Activated CD4-positive, alpha-beta T cell treated with anti-CD3 and anti-CD28 coated beads, Interleukin-2, amount 50 U/mL, for 24 hours (primary cell): ENCODE measurements around the gene GALNT17.

Source experiments
- DNase-seq, 2 donors: peaks; one replicate each; pipeline ENCODE4 v3.0.0-alpha.2; 2020; ENCODE audit warnings: low read depth in 1 of 2, low spot score in 1 of 2

The GALNT17 gene

DNA sequence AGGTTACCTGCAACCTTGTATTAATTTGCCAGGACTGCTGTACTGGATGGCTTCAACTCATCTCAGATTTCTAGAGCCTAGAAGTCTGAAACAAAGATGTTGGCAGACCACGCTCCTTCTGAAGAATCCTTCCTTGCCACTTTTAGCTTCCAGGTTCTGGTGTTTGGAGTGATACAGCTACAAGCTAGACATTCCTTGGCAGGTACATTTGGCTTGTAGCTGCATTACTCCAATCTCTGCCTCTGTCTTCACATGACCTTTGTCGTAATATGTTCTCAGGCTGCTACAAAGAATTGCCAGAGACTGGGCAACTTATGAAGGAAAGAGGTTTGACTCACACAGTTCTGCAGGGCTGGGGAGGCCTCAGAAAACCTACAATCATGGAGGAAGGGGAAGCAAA lies 146.3 kb downstream of the GALNT17 start:
- no peak for DNase-seq

DNA sequence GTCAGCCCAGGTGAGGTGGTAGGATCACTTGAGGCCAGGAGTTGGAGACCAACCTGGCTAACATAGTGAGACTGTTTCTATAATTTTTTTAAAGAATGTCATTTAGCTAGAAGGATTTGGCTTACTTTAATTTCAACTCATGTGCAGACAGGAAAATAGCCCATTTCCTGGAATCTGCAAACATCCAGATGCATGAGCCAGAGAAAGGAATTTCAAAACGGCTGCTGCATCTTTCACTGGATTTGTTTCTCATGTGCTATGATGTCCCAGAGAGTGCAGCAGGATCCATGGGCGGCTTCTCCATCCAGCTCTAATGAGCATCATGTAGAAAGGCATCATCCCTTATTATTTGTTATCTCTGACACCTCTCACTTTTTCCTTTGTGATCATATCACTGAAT lies 149.3 kb downstream of the GALNT17 start:
- DNase-seq: no peak

DNA sequence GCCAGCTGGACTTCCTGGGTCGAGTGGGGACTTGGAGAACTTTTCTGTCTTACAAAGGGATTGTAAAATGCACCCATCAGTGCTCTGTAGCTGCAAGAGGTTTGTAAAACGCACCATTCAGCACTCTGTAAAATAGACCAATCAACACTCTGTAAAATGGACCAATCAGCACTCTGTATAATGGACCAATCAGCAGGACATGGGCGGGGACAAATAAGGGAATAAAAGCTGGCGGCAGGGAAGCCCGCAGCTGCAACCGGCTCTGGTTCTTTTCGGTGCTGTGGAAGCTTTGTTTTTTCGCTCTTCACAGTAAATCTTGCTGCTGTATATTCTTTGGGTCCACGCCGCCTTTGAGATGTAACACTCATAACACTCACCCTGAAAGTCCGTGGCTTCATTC lies 151.9 kb downstream of the GALNT17 start:
- no peak for DNase-seq

DNA sequence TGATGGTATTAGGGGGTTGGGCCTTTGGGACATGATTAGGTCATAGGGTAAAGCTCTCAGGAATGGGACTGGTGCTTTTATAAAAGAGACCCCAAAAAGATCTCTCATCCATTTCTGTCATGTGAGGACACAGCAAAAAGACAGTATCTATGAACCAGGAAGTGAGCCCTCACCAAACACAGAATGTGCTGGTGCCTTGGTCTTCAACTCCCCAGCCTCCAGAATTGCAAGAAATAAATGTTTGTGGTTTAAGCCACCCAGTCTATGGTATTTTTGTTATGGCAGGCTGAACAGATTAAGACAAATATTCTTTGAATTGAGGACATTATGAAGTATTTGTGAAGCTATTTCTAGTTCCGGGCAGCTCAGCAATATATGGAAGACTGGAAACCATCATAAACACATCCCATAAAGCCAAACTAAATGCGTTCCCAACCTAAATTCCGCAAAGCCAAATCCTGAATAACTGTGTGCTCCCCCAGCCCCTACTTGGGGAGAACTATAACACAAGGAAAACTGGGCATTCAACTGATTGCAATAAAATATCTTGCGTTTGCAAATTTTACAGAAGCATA lies 153.7 kb downstream of the GALNT17 start:
- DNase-seq: no peak

DNA sequence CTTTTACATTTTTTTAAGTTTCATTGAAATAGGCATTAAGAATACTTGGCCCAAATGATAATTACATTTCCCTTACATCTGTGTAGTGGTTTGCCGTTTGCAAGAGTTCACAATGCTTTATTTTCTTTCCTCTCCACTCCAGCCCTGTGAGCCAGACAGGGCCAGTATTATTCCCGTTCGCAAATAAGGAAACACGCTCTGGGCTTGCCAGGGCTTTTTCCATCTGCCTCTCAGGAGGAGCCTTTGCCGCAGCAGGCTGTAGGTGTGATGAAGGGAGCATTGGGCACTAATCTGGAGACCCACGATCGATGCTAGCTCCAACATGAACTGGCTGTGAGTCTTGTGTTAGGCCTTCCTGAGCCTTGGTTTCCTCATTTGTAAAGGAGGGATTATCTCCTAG lies 154.4 kb downstream of the GALNT17 start:
- no peak for DNase-seq

DNA sequence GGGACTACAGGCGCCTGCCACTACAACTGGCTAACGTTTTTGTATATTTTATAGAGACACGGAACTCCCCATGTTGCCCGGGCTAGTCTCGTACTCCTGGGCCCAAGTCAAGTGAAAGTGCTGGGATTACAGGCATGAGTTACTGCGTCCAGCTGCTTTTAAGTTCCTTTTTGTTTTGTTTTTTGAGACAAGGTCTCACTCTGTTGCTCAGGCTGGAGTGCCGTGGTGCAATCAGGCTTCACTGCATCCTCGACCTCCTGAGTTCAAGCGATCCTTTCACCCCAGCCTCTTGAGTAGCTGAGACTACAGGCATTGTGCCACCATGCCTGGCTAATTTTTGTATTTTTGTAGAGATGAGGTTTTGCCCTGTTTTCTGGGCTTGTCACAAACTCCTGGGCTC lies 155.0 kb downstream of the GALNT17 start:
- no peak for DNase-seq

DNA sequence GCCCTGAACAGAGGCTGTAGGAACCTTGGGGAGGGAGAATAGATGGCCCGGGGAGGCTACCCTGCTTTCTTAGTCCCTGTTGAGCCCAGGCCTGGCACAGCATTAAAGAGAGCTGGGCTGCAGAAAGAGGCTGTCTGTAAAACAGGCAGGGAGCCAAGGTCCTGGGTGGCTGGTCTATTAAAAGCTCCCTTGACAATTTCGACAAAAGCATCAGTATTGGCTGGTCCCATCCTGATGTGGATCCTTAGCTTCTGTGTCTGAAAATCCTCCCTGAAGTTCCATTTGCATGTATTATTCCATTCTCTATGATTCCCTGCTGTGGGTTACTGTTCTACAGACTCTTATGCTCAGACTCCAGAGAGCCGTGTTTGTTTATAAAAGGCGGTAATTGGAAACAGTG lies 158.5 kb downstream of the GALNT17 start:
- no peak for DNase-seq

DNA sequence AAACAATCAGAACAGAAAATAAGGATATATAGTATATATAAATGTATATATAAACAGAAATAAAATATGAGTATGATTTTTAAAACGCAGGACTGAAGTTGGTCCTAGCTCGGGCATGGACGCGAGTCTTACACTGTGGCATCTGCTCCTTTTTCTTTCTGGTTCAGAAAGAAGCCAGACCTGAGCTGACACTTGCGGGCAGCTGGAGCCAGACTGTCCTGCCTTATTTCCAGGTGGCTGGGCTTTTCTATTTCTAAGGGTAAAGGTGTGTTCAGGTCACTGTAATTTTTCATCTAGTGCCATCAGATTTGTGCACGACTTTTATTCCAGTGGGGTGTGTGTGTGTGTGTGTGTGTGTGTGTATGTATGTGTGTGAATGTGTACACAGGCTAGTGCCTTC lies 166.4 kb downstream of the GALNT17 start:
- DNase-seq: no peak

DNA sequence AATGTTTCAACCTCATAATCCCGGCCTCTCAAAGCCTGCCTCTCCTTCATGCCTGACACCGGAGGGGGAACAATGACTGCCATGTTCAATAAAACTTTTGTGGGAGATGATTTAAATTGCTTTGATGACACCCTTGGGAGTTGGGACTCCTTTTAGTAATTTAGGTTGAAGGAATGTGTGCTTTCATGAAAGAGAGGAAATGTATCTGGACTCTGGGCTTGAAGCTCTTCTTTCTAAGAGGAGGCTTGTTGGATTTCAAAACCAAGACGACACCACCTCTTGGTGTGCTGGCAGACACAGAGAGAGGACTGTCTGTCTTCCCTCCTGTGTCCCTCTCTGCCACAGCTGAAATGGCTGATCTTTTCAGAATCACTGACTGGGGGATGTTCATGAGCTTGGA lies 168.1 kb downstream of the GALNT17 start:
- DNase-seq: no peak

DNA sequence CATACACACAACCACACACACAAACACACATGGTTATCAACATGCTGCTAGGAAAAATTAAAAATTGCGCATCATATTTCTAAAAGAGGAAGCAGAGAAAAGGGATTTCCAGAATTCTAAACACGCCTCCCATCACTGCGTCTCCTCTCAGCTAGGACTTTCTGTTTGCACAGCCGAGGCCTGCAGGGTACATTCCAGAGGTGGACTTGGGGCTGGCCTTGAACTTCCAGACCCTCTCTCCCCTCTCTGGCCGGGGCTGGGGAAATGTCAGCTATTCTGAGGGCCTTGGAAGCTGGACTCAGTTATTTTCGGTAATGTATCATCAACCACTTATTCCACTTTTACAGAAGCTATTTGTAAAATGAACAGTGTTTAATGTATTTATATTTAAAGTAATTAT lies 168.7 kb downstream of the GALNT17 start:
- DNase-seq: no peak

DNA sequence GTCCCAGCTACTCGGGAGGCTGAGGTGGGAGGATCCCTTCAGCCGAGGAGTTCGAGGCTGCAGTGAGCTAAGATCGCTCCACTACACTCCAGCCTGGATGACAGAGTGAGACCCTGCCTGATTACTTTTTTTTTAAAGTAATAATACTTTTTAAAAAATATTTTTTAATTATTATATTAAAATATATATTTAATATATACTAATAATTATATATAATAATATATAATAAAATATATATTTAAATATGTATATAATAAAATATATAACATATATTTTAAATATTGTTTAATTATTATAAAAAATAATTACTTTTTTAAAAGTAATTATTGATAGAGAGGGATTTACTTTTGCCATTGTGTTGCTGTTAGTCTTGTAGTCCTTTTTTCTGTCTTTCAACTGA lies 169.2 kb downstream of the GALNT17 start:
- DNase-seq: no peak

DNA sequence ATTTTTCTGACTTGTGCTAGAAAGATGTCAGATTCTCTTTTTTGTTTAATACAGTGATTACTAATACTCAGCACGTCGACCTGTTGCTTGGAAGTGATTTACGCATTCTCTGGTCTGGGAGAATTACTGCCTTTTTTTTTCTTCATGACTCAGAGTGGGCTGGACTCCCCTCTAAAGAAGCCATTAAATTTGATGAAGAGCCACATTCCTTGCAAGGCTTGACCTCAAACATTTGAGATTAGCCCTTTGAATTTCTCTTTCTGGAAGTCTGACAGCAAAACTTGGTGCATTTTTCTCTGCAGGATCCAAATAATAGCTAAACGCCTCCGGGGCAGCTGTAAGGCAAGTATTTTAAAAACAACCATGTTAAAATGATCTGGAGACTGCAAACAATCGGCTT lies 171.6 kb downstream of the GALNT17 start:
- no peak for DNase-seq

DNA sequence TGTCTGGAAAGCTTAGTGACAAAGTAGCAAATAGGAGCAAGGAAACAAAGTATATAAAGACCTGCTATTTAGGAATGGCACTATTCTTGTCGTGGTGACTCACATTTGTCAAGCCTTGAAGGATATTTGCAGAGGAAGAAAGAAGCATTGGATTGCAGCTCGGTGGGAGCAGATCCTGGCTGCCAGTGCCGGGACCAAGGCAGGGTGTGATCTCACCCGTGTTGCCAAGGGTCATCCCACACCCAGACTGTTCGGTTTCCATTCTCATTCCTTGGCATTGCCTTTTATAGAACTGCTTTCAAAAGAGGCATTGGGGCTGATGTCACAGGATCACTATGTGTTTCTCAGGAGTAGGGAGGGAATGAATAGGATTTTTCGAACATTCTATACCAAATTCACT lies 176.2 kb downstream of the GALNT17 start:
- no peak for DNase-seq

DNA sequence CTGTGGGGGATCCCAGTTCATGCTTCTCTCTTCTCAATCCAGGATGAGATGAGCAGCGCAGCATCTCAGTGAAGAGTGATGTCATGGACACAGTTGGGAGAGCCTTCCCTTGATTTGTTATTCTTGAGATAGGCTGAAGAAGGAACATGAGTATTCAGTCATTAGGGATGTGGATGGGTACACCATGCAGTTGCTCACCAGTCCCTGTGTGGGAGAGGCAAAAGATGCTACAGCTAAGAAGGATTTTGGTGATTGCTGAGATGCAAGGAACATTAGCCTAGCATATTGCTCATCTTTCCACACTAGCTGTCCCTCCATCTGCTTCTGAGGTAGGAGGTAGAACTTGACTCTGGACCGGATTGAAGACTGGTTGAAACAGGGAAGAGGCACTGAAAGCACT lies 179.6 kb downstream of the GALNT17 start:
- DNase-seq: no peak

DNA sequence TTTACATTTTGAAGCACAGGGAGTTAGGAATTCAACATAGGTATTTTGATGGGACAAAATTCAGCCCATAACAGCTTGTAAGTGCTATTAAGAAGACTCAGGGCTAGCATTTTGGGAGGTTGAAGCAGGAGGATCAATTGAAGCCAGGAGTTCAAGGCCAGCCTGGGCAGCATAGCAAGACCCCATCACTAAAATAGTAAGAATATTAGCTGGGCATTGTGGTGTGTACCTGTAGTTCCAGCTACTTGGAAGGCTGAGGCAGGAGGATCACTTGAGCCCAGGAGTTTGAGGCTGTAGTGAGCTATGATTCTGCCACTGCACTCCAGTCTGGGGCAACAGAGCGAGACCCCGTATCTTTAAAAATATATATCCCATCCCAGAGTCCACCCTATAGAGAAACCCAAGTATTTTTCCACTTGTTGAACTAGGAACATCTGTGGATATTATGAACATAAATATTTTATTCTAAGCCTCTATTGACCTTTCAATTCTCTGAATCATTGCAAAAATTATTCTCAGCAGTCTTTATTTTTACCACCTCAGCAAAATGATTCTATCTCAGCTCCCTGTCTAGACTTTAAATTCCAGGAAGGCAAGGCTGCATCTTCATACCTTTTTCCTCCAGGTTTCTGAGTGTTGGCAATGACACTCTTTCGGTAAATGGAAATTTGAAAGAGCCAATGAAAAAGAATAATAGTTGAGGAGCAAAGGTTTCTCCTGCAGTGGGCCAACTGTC lies 181.0 kb downstream of the GALNT17 start:
- DNase-seq: no peak

DNA sequence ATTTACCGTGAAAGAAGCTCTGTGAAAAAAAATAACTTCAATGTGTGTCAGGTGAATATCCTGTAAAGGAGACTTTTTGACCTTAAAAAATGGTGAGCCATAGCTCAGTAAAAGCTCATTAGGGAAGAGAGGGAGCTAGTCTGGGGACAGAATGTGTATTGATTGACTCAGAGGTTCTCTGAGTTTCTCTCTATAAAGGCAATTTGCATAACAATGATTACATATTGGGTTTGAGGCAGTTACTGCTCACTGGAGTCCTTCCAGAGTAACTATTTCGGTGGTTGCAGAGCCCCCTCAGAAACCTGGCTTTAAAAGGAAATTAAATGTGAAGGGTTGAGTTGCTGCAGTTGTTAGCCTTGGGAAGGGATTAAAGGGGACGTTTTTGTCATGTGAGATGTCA lies 181.6 kb downstream of the GALNT17 start:
- no peak for DNase-seq

DNA sequence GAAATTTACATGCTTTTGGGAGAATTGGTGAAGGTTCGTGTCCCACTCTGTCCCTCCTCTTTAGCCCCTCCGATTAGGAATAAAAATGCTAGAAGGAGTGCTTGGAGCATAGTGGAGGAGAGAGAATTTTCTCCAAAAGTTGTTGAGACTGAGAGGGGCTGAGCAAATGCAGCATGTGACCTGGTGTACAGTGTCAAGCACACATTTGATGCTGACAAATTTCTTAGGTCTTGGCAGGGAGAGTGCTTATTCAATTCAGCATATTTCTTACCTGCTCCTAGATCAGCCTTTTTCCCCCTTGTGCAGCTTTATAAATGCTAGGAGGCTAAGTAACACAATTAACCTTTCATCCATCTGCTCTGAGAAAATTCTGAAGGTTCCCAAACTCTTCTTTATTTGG lies 189.0 kb downstream of the GALNT17 start:
- no peak for DNase-seq

DNA sequence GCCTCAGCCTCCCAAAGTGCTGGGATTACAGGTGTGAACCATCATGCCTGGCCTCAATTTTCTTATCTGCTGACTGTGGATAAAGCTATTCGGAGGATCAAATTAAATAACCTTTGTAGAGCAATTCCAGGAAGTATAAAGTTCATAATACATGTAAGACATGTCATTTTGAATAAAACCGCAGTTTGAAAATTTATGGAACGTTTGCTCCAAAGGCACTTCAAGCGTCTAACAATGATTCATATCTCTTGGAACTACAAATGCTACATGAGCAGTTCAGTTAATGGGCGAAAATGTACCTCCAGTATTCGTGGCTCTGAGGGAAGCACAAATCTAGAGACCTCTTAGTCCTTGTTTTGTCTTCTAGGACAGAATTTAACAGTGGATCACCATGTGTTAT lies 190.3 kb downstream of the GALNT17 start:
- no peak for DNase-seq

DNA sequence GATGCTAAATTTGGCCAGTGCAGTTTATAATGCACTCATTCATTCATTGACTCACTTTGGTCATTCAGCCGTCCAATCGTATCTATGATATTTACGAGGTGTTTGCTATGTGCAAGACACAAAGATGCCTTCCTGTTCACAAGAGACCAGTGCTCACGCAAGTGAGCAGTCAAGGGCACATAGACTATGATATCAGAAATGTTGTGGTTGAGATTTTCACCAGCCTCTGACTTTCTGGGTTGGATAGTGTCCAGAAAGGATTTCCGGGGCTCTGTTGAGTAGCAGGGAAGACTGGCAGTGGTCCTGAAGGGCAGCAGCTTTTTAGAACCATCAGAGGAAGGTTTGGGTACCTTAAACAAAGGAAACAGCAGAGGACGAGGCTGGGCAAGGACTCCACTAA lies 191.8 kb downstream of the GALNT17 start:
- no peak for DNase-seq

DNA sequence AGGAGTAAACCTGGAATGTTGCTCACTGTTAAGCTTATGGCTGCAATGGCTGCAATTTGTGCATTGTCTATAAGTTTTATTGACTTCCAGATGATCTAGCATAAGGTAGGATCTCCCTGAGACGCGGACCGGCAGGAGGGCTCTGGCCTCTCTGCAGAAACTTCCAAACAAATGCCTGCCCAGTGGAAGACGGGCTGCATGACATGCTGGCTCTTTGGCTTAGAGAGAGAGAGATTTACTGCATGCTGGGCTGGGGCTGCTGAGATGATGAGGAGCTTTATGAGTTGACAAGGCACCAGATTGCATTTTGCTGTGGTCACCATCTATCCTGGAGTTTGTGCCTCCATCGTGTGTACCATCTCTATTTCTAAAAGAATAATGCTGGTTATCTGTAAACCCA lies 193.2 kb downstream of the GALNT17 start:
- no peak for DNase-seq

DNA sequence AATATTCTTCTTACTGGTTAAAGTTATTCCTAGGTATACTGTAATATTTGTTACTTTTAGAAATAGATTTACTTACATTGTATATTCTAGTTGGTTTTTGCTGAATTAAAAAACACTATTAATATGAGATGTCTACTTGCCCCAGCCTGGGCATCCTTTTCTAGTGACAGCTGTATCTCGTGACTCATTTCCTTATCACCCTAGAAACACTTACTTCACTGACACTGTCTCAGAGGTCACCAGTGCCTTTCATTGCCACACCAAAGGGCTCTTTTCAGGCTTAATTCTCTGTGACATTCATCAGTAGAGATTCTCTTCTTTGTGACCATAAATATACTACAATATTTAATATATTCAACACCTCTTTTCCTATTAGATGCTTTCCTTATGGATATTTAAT lies 194.7 kb downstream of the GALNT17 start:
- no peak for DNase-seq

DNA sequence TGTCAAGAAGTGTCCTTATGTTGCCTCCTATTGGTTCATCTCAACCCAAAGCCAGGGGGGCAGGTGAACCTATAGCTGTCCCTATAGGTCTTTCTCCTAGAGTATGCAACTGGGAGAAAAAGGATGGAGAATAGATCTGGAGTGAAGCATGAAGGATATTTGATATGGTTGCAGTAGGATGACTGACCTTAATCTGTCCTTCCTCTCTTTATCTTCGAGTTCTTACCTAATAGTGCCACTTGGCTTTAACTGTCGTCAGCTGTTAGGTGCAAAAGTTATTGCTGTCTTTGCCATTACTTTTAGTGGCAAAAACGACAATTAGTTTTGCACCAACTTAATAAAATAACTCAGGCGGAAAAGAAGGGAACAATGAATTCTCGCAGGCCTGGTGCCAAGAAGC lies 196.0 kb downstream of the GALNT17 start:
- DNase-seq: no peak

DNA sequence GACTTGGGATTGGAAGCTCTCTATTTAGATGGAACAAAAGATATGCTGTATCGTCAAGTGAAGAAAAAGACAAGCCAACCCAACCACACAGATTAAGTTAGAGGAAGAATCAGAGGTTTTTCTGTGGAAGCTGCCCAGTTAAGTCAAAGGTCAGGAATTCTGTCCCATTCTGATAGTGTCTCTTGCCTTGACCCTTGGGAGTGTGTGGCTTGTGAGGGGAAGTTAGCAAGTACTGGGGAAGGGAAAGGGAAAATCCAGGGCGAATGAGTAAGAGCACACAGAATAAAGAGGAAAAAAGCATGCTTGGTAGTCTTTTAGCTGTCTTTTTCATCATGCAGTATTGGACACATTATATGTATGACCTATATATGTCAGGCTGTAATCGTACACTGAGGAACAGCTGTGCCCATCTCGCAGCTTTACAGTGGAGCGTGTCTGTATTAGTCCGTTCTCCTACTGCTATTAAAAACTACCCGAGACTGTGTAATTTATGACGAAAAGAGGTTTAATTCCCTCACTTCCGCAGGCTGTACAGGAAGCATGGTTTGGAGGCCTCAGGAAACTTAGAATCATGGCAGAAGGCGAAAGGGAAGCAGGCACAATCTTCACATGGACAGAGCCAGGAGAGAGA lies 197.2 kb downstream of the GALNT17 start:
- no peak for DNase-seq
